H1 (cell line): Measurements from ENCODE around the gene RMDN3. TPM values are rescaled to one million over a fixed set of nuclear protein-coding genes. Genes with fewer than 3 reads are reported as not detected.

ENCODE experiments used
- CTCF ChIA-PET: fragments of 300-600 bp; sonication (Branson Sonifier 250); formaldehyde crosslinking; loops from one replicate; lab custom pipeline; 2021; ENCODE audit not compliant: partially characterized antibody; lab: Charles Lee
- POLR2A ChIA-PET: fragments of 300-600 bp; sonication (Branson Sonifier 250); formaldehyde crosslinking; loops from one replicate; lab custom pipeline; 2021; ENCODE audit warnings: inconsistent platforms; ENCODE audit not compliant: partially characterized antibody; lab: Charles Lee
- DNase-seq, 2 experiments: peaks; one replicate each; pipeline versions ENCODE4 v3.0.0 to v3.0.0-alpha.2; 2010 to 2022; ENCODE audit warnings: low spot score in 2 of 2, low read depth in 1 of 2, mixed read lengths in 1 of 2
- FAIRE-seq: peaks from 2 replicates; lab custom pipeline; 2011; peaks lifted over from hg19 to GRCh38; lab: Jason Lieb, UNC
- H2AFZ ChIP-seq: 2 replicates; pipeline ENCODE4 v1.8.1; 2012; ENCODE audit warnings: low read length, inconsistent platforms
- H2AK5ac ChIP-seq: 2 replicates; pipeline ENCODE4 v1.6.1; 2013; ENCODE audit warnings: low read depth, low read length
- H2BK120ac ChIP-seq: replicated peaks from 2 replicates; pipeline ENCODE3; 2013; ENCODE audit warnings: low read depth, low read length, inconsistent platforms
- H2BK12ac ChIP-seq: 2 replicates; pipeline ENCODE4 v1.6.1; 2013; ENCODE audit warnings: low read depth, low read length
- H2BK15ac ChIP-seq: 2 replicates; pipeline ENCODE4 v1.6.1; 2013; ENCODE audit warnings: low read length
- H2BK20ac ChIP-seq: 2 replicates; pipeline ENCODE4 v1.6.1; 2013; ENCODE audit warnings: low read length
- H2BK5ac ChIP-seq: 2 replicates; pipeline ENCODE4 v1.6.1; 2013; ENCODE audit warnings: low read depth, low read length
- H3K14ac ChIP-seq: 2 replicates; pipeline ENCODE4 v1.6.1; 2013; ENCODE audit warnings: inconsistent platforms; ENCODE audit not compliant: insufficient read length
- H3K18ac ChIP-seq: 2 replicates; pipeline ENCODE4 v1.6.1; 2013; ENCODE audit warnings: low read length; ENCODE audit errors: extremely low read depth
- H3K23ac ChIP-seq: 2 replicates; pipeline ENCODE4 v1.6.1; 2013; ENCODE audit warnings: inconsistent platforms; ENCODE audit not compliant: insufficient read length
- H3K23me2 ChIP-seq: 2 replicates; pipeline ENCODE4 v1.6.1; 2013; ENCODE audit warnings: low read depth, low read length
- H3K27ac ChIP-seq: 2 replicates; pipeline ENCODE4 v1.6.1; 2011; ENCODE audit warnings: low read depth, low read length, inconsistent platforms
- H3K27me3 ChIP-seq, 4 experiments: replicated peaks in 1 of 4; 1 replicate in 1 of 4; 2 replicates in 3 of 4; pipeline versions ENCODE4 v1.6.1 to v1.8.1; 2011 to 2013; ENCODE audit warnings: low read length in 3 of 4, mild to moderate bottlenecking in 3 of 4, inconsistent platforms in 2 of 4, mixed read lengths in 2 of 4, moderate library complexity in 1 of 4; ENCODE audit not compliant: control insufficient read depth in 3 of 4, insufficient read depth in 3 of 4; ENCODE audit errors: extremely low read depth in 1 of 4
- H3K36me3 ChIP-seq, 4 experiments: 2 replicates each; pipeline versions ENCODE4 v1.6.1 to v1.8.1; 2011 to 2013; ENCODE audit warnings: mild to moderate bottlenecking in 4 of 4, low read length in 3 of 4, moderate library complexity in 2 of 4, control low read depth in 1 of 4, inconsistent platforms in 1 of 4; ENCODE audit not compliant: insufficient read depth in 4 of 4, control insufficient read depth in 2 of 4
- H3K4ac ChIP-seq: replicated peaks from 2 replicates; pipeline ENCODE3; 2013; ENCODE audit warnings: low read length, low read depth, mixed read lengths, inconsistent platforms; ENCODE audit not compliant: insufficient read length
- H3K4me1 ChIP-seq, 4 experiments: replicated peaks in 1 of 4; 1 replicate in 1 of 4; 2 replicates in 3 of 4; pipeline versions ENCODE4 v1.6.1 to v1.8.1; 2011 to 2013; ENCODE audit warnings: low read length in 3 of 4, inconsistent platforms in 2 of 4, mixed read lengths in 1 of 4; ENCODE audit not compliant: insufficient read depth in 4 of 4, control insufficient read depth in 3 of 4
- H3K4me2 ChIP-seq, 2 experiments: 2 replicates each; pipeline versions ENCODE4 v1.6.1 to v1.8.1; 2011 to 2013; ENCODE audit warnings: low read depth in 2 of 2, low read length in 2 of 2, control low read depth in 1 of 2, inconsistent platforms in 1 of 2, mild to moderate bottlenecking in 1 of 2; ENCODE audit not compliant: insufficient read depth in 1 of 2
- H3K4me3 ChIP-seq, 4 experiments: fragments of 200-600, 300-600 bp in 1 of 4; sonication (generic), shearing (Covaris generic), sonication (Bioruptor Twin) in 1 of 4; 2 replicates each; pipeline versions ENCODE4 v1.5.1 to v1.8.1; 2011 to 2016; ENCODE audit warnings: low read length in 4 of 4, low read depth in 3 of 4, control low read depth in 2 of 4, inconsistent platforms in 2 of 4, mild to moderate bottlenecking in 2 of 4, mixed read lengths in 1 of 4, moderate library complexity in 1 of 4; ENCODE audit not compliant: insufficient read depth in 2 of 4; ENCODE audit errors: extremely low read depth in 1 of 4
- H3K56ac ChIP-seq: replicated peaks from 2 replicates; pipeline ENCODE3; 2013; ENCODE audit warnings: low read depth, mild to moderate bottlenecking, mixed read lengths, low read length, inconsistent platforms; ENCODE audit not compliant: insufficient read length
- H3K79me1 ChIP-seq: 2 replicates; pipeline ENCODE4 v1.6.1; 2013; ENCODE audit warnings: low read depth, low read length, control low read depth
- H3K79me2 ChIP-seq, 2 experiments: 2 replicates each; pipeline versions ENCODE4 v1.6.1 to v1.8.1; 2012 to 2013; ENCODE audit warnings: low read length in 2 of 2, mild to moderate bottlenecking in 2 of 2, inconsistent platforms in 1 of 2; ENCODE audit not compliant: insufficient read depth in 2 of 2, control insufficient read depth in 1 of 2
- H3K9ac ChIP-seq, 4 experiments: replicated peaks in 1 of 4; 1 replicate in 1 of 4; 2 replicates in 3 of 4; pipeline versions ENCODE4 v1.6.1 to v1.8.1; 2011 to 2013; ENCODE audit warnings: low read depth in 3 of 4, low read length in 3 of 4, control low read depth in 2 of 4, mild to moderate bottlenecking in 2 of 4, moderate library complexity in 2 of 4, inconsistent platforms in 1 of 4; ENCODE audit errors: extremely low read depth in 1 of 4
- H3K9me3 ChIP-seq, 2 experiments: 2 replicates each; pipeline versions ENCODE4 v1.6.1 to v1.8.1; 2012 to 2013; ENCODE audit warnings: mild to moderate bottlenecking in 2 of 2, moderate library complexity in 2 of 2, control low read depth in 1 of 2, inconsistent platforms in 1 of 2, low read depth in 1 of 2, low read length in 1 of 2, mixed read lengths in 1 of 2; ENCODE audit not compliant: insufficient read depth in 2 of 2
- H4K20me1 ChIP-seq, 2 experiments: replicated peaks in 1 of 2; 2 replicates each; pipeline versions ENCODE3 to v1.8.1; 2011 to 2013; ENCODE audit warnings: inconsistent platforms in 2 of 2, low read length in 2 of 2, mild to moderate bottlenecking in 1 of 2; ENCODE audit not compliant: insufficient read depth in 2 of 2, control insufficient read depth in 1 of 2
- H4K5ac ChIP-seq: 2 replicates; pipeline ENCODE4 v1.6.1; 2013; ENCODE audit warnings: low read length, low read depth, mixed read lengths, inconsistent platforms; ENCODE audit not compliant: insufficient read length
- H4K8ac ChIP-seq: 2 replicates; pipeline ENCODE4 v1.8.0; 2013; ENCODE audit warnings: mild to moderate bottlenecking, moderate library complexity, low read length, inconsistent platforms; ENCODE audit not compliant: insufficient read depth; ENCODE audit errors: extremely low read depth
- H4K91ac ChIP-seq: replicated peaks from 2 replicates; pipeline ENCODE3; 2013; ENCODE audit warnings: low read length, mixed read lengths, inconsistent platforms; ENCODE audit not compliant: insufficient read length
- BRCA1 ChIP-seq: IDR thresholded peaks from 2 replicates; pipeline ENCODE4 v1.6.1; 2012; ENCODE audit warnings: low read depth, low read length, improper control_type of control experiment
- KDM1A ChIP-seq: fragments of 200-600, 300-600 bp; sonication (generic); IDR thresholded peaks from 2 replicates; pipeline ENCODE4 v1.7.1; 2016; ENCODE audit warnings: mild to moderate bottlenecking, low read length, borderline replicate concordance
- WGBS, 2 experiments: shearing (Covaris generic) in 1 of 2; methylation state at CpG; one replicate each; pipeline versions ENCODE4 v1.1.6 to v1.1.7; 2013 to 2015; ENCODE audit warnings: low lambda C conversion rate in 2 of 2, mixed read lengths in 2 of 2, inconsistent platforms in 1 of 2, low coverage in 1 of 2, missing lambda C conversion rate in 1 of 2; ENCODE audit not compliant: insufficient replicate concordance in 2 of 2, insufficient coverage in 1 of 2, insufficient read length in 1 of 2; ENCODE audit errors: extremely low coverage in 1 of 2, missing lambda C conversion rate in 1 of 2; 5-methylcytosine and 5-hydroxymethylcytosine counted together
- polyA plus RNA-seq, 7 experiments: library from polyadenylated mRNA; depleted of rRNA in 3 of 7; stranded (reverse) in 5 of 7; unstranded in 2 of 7; fragments of >200 nt in 5 of 7; fragments of 200-250 nt in 2 of 7; gene quantifications; 1 replicate in 5 of 7; 2 replicates in 1 of 7; 4 replicates in 1 of 7; pipeline versions ENCODE4 v1.2.1 to v1.2.3, GENCODE V29; 2011 to 2013; ENCODE audit warnings: missing spikeins in 2 of 7, mixed read lengths in 2 of 7
- total RNA-seq: library from RNA; stranded (reverse); fragmentation: NEBNext Ultra II Directional; extraction: Animal tissue kit (Norgen Biotek cat#: 25700); gene quantifications from 2 replicates; pipeline ENCODE4 v1.2.1, GENCODE V29; 2021

Gene RMDN3
- total and polyA plus RNA-seq, 2 of the 8 experiments (the other 6 are each of a cell fraction or from before 2014, with no cell fraction given), result 10.8 to 24.1 TPM

GRCh38 chr15:40787991-40788390 is 32.9 kb upstream of the RMDN3 start:
- peak overlapping the region; percentile 61 to 77 for H3K4me2 ChIP-seq
- H2BK20ac ChIP-seq, result 0 out of 2 replicates have a peak overlapping the region, but pooled peaks have one; percentile 43
- H3K14ac ChIP-seq, result no peak overlapping the region
- FAIRE-seq, result no peak
- H3K36me3 ChIP-seq, result no peaks in the 10 kb centered on the region; a peak in 1 of 8 replicates
- no peak overlapping the region for H3K27ac ChIP-seq
- no peak overlapping the region for H3K23ac ChIP-seq
- WGBS, 2 experiments, result 73% methylated on average over 6 of the region's 6 CpGs; no CpG with 5 or more reads in 1 of the 2 experiments
- H3K4me1 ChIP-seq, result peaks cover 19 to 35% (median 20%) of the 10 kb centered on the region in 4 experiments
- H3K27me3 ChIP-seq, result no peaks in the 10 kb centered on the region
- no peak overlapping the region for H4K5ac ChIP-seq
- H3K9ac ChIP-seq, result no peak overlapping the region
- no peak for DNase-seq
- 0 out of 2 replicates have a peak overlapping the region, but pooled peaks have one; percentile 44 for H2BK12ac ChIP-seq
- POLR2A ChIA-PET, result interaction anchor here (0.7 to 2.7 kb wide), 12 partner anchors 8 to 165 kb away, joined by 3 to 9 read pairs (median 4); partner anchors contain the start of genes C15orf62, CHAC1, RAD51 and SPINT1
- peak overlapping the region; percentile 48 for H3K4ac ChIP-seq
- H3K79me1 ChIP-seq, result peaks cover 4% of the 10 kb centered on the region
- peak overlapping the region; percentile 87; the same call in 1 of the 2 replicates for H4K8ac ChIP-seq
- no peak overlapping the region for H3K56ac ChIP-seq
- H2AFZ ChIP-seq, result no peak overlapping the region
- H3K23me2 ChIP-seq, result no peaks in the 10 kb centered on the region; the same call in 1 of the 2 replicates
- peak overlapping the region; percentile 63; the same call in 1 of the 2 replicates for H2BK15ac ChIP-seq
- H2BK5ac ChIP-seq, result peak overlapping the region; percentile 93; the same call in 1 of the 2 replicates
- peak overlapping the region in 3 of 4 experiments; percentile 12 to 47 (median 20); a peak in 4 of 8 replicates for H3K4me3 ChIP-seq
- peak overlapping the region; percentile 94 for H2AK5ac ChIP-seq
- peaks cover 2 to 7% of the 10 kb centered on the region in 2 experiments for H4K20me1 ChIP-seq
- no peak for TF ChIP-seq BRCA1
- peak; percentile 4; the same call in 1 of the 2 replicates for TF ChIP-seq KDM1A
- H3K18ac ChIP-seq, result 0 out of 2 replicates have a peak overlapping the region, but pooled peaks have one; percentile 60
- peak overlapping the region; percentile 33 for H2BK120ac ChIP-seq
- peaks cover 0 to 14% of the 10 kb centered on the region in 2 experiments; a peak in 3 of 4 replicates for H3K79me2 ChIP-seq
- CTCF ChIA-PET, result interaction anchor here (0.6 to 12.9 kb wide), 12 partner anchors 12 to 265 kb away, joined by 3 to 184 read pairs (median 4); partner anchors contain the start of genes C15orf62 and GCHFR
- no peaks in the 10 kb centered on the region for H3K9me3 ChIP-seq
- peak overlapping the region; percentile 61 for H4K91ac ChIP-seq
